ENCODE data around the gene NMT1. TPM values are rescaled to one million over a fixed set of nuclear protein-coding genes. Genes with fewer than 3 reads are reported as not detected.

The NMT1 gene
- total RNA-seq, 6 donors from 2014 or later = 55.1 to 132 (median 92.3) TPM

- Histone ChIP-seq H3K4me3 (no peak overlapping the region), H3K9me3 (no peaks in the 10 kb centered on the region), H3K27me3 (no peaks in the 10 kb centered on the region), H3K36me3 (peaks cover 8 to 72% (median 33%) of the 10 kb centered on the region in 4 donors), H3K4me1 (peaks cover 0 to 7% (median 0%) of the 10 kb centered on the region in 4 donors), H3K27ac (no peak overlapping the region)
- no peak for TF ChIP-seq POLR2A (IDR thresholded peaks at IDR 0.05)
- ATAC-seq (ENCODE audit: low FRiP score in 2 of 2) = no peak
- no peak for DNase-seq
- WGBS, 2 donors = 86 to 95% methylated on average over 14 to 17 of the region's 17 CpGs
These were observed 31.2 kb upstream of the NMT1 start for GRCh38 chr17:45029758-45030423.

- Histone ChIP-seq H3K4me3 (no peak overlapping the region), H3K36me3 (peaks cover 8 to 73% (median 33%) of the 10 kb centered on the region in 4 donors), H3K4me1 (peaks cover 0 to 7% (median 0%) of the 10 kb centered on the region in 4 donors), H3K27me3 (no peaks in the 10 kb centered on the region), H3K27ac (no peak overlapping the region), H3K9me3 (no peaks in the 10 kb centered on the region)
- DNase-seq = no peak
- ATAC-seq (ENCODE audit: low FRiP score in 2 of 2) = no peak
- WGBS, 2 donors = 83 to 84% methylated on average over 5 to 6 of the region's 6 CpGs
- TF ChIP-seq POLR2AphosphoS5 (IDR thresholded peaks at IDR 0.05) (no peak), EP300 (IDR thresholded peaks at IDR 0.05) (no peak), CTCF (IDR thresholded peaks at IDR 0.05) (no peak), POLR2A (IDR thresholded peaks at IDR 0.05) (no peak)
These were observed 30.4 kb upstream of the NMT1 start for GRCh38 chr17:45030733-45031132.

GRCh38 chr17:45031231-45032173 lies 29.6 kb upstream of the NMT1 start:
- TF ChIP-seq CTCF (IDR thresholded peaks at IDR 0.05) = no peak
- TF ChIP-seq POLR2A (IDR thresholded peaks at IDR 0.05) = no peak
- TF ChIP-seq POLR2AphosphoS5 (IDR thresholded peaks at IDR 0.05) = no peak
- no peak for TF ChIP-seq EP300 (IDR thresholded peaks at IDR 0.05)
- peaks cover 0 to 7% (median 0%) of the 10 kb centered on the region in 4 donors for H3K4me1 ChIP-seq
- H3K27ac ChIP-seq = no peak overlapping the region
- peaks cover 8 to 71% (median 33%) of the 10 kb centered on the region in 4 donors for H3K36me3 ChIP-seq
- no peak for ATAC-seq (ENCODE audit: low FRiP score in 2 of 2)
- no peak overlapping the region for H3K4me3 ChIP-seq
- H3K9me3 ChIP-seq = no peaks in the 10 kb centered on the region
- no peaks in the 10 kb centered on the region for H3K27me3 ChIP-seq
- WGBS, 2 donors = 57 to 60% methylated on average over 14 of the region's 14 CpGs
- no peak for DNase-seq

- no peak for TF ChIP-seq EP300 (IDR thresholded peaks at IDR 0.05)
- TF ChIP-seq POLR2AphosphoS5 (IDR thresholded peaks at IDR 0.05) = no peak
- TF ChIP-seq POLR2A (IDR thresholded peaks at IDR 0.05) = no peak
- TF ChIP-seq CTCF (IDR thresholded peaks at IDR 0.05) = no peak
- Histone ChIP-seq H3K27ac (no peak overlapping the region), H3K4me3 (no peak overlapping the region), H3K4me1 (peaks cover 0 to 7% (median 0%) of the 10 kb centered on the region in 4 donors), H3K36me3 (peaks cover 8 to 64% (median 33%) of the 10 kb centered on the region in 4 donors), H3K9me3 (no peaks in the 10 kb centered on the region), H3K27me3 (no peaks in the 10 kb centered on the region)
- WGBS, 2 donors = 88 to 89% methylated on average over 9 of the region's 9 CpGs
- DNase-seq (no peak), ATAC-seq (ENCODE audit: low FRiP score in 2 of 2) (peak in 1 of 2 donors; percentile 10)
These were observed 29.0 kb upstream of the NMT1 start for GRCh38 chr17:45032174-45032541.

- Histone ChIP-seq H3K9me3 (no peaks in the 10 kb centered on the region), H3K4me1 (peaks cover 0 to 7% (median 4%) of the 10 kb centered on the region in 4 donors), H3K4me3 (no peak overlapping the region), H3K27ac (no peak overlapping the region), H3K27me3 (no peaks in the 10 kb centered on the region), H3K36me3 (peaks cover 5 to 51% (median 26%) of the 10 kb centered on the region in 4 donors)
- 97 to 99% methylated on average over 9 to 14 of the region's 14 CpGs for WGBS, 2 donors
- TF ChIP-seq CTCF (IDR thresholded peaks at IDR 0.05) (no peak), POLR2A (IDR thresholded peaks at IDR 0.05) (no peak)
- no peak for ATAC-seq (ENCODE audit: low FRiP score in 2 of 2)
- DNase-seq = peak in 1 of 2 donors; percentile 50
These were observed 26.5 kb upstream of the NMT1 start for GRCh38 chr17:45034599-45034998.

Data from upper lobe of left lung (tissue), 6 donors.